ENCODE measurements around the gene MGAT4C.

MGAT4C gene

GRCh38 chr12:86229772-86230171, 26.4 kb downstream of the MGAT4C start:
- DNase-seq (ENCODE audit: low read depth), result no peak

DNA sequence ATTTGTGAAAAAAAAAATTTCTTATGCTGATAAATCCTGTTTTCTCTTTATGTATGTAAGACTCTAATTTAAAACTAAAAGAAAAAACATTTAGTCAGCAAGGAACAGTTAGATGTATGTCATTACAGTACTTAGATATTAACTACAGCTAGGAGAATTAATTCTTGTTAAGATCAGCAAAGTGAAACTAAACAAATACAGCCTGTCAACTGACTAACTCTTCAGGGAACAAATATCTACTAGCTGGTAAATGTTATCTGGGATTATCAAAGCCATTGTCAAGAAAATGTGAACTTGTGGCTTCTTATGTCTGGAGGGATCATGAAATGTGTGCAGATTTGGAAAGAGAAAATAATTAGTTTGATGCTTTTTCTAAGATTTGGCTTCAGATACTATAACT, 27.5 kb downstream of the MGAT4C start:
- DNase-seq (ENCODE audit: low read depth), result peak; percentile 11

- no peak for DNase-seq (ENCODE audit: low read depth)
Observed at GRCh38 chr12:86226481-86226880, 29.7 kb downstream of the MGAT4C start.

- DNase-seq (ENCODE audit: low read depth), result no peak
Observed at GRCh38 chr12:86216591-86216990, 39.6 kb downstream of the MGAT4C start.

- no peak for DNase-seq (ENCODE audit: low read depth)
Observed at GRCh38 chr12:86213012-86213411, 43.2 kb downstream of the MGAT4C start.

GRCh38 chr12:86198696-86199444, 57.3 kb downstream of the MGAT4C start:
- DNase-seq (ENCODE audit: low read depth), result no peak

- no peak for DNase-seq (ENCODE audit: low read depth)
Observed at GRCh38 chr12:86196465-86196864, 59.7 kb downstream of the MGAT4C start.

GRCh38 chr12:86194721-86195120, 61.5 kb downstream of the MGAT4C start:
- no peak for DNase-seq (ENCODE audit: low read depth)

DNA sequence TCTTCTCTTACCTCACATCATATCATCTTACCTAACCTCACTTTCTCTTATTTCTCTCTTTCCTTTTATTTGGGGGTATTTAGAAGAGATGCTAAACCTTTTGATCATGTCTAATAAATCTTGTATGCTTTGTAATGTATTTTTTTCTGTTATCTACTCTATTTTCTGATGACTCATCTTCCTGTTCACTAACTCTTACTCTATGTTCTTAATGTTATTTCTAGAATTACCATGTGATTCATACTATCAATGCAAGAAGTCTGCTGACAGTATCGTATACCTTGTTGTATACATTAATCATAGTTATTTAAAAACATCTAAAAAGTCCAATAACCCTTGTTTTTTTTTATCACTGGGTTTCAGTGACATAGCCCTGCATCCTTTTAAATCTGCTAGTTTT, 62.3 kb downstream of the MGAT4C start:
- peak; percentile 51 for DNase-seq (ENCODE audit: low read depth)

GRCh38 chr12:86188226-86188625, 68.0 kb downstream of the MGAT4C start:
- no peak for DNase-seq (ENCODE audit: low read depth)

- peak; percentile 0 for DNase-seq (ENCODE audit: low read depth)
Observed at GRCh38 chr12:86186449-86186848, 69.7 kb downstream of the MGAT4C start.

- DNase-seq (ENCODE audit: low read depth), result no peak
Observed at GRCh38 chr12:86179855-86180254, 76.3 kb downstream of the MGAT4C start.

- no peak for DNase-seq (ENCODE audit: low read depth)
Observed at GRCh38 chr12:86174188-86174587, 82.0 kb downstream of the MGAT4C start.

- no peak for DNase-seq (ENCODE audit: low read depth)
Observed at GRCh38 chr12:86172913-86173443, 83.2 kb downstream of the MGAT4C start.

DNA sequence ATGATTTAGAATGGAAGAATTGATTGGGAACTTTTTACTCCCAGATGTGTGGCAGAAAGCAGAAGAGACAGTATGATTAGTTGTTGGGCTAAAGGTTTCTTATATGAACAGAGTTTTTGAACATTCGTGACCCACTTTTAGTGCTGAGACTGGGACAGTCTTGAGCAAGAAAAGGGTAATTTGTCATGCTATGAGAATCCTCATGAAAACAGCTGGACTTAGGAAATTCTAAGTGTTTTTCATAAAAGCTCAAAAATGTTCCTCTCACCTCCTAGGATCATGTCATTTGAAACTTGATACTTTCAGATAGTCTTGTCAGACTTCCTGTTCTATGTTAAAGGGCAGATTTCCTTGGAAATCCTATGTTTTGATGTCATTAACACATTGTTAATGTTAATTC, 86.1 kb downstream of the MGAT4C start:
- peak; percentile 22 for DNase-seq (ENCODE audit: low read depth)

DNA sequence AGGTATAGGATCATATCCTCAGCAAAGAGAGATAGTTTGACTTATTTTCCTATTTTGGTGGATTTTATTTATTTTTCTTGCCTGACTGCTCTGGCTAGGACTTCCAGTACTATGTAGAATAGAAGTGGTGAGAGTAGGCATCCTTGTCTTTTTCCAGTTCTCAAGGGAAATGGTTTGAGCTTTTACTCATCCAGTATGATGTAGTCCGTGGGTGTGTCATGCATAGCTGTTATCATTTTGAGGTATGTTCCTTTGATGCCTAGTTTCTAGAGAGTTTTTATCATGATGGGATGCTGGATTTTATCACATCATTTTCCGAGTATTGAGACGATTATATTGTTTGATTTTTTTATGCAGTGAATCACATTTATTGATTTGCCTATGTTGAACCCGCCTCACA, 97.2 kb downstream of the MGAT4C start:
- DNase-seq (ENCODE audit: low read depth), result peak; percentile 31

DNA sequence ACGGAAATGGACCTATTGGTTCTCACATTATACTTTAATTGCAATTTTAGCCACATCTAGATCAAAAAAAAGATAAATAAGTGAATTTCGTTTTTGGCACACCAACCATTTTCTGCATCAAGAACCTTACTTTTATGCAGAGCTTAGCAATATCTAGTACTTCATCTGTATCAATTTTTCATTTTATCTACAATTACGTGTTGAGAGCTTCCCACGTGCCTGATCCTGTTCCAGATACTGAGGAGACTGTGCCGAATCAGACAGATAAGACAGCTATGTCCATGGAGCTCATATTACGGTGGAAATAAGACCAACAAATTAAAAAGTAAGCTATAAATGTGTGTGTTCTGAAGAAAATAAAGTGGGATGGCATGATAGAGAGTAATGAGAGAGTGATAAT, 101.6 kb downstream of the MGAT4C start:
- no peak for DNase-seq (ENCODE audit: low read depth)

DNA sequence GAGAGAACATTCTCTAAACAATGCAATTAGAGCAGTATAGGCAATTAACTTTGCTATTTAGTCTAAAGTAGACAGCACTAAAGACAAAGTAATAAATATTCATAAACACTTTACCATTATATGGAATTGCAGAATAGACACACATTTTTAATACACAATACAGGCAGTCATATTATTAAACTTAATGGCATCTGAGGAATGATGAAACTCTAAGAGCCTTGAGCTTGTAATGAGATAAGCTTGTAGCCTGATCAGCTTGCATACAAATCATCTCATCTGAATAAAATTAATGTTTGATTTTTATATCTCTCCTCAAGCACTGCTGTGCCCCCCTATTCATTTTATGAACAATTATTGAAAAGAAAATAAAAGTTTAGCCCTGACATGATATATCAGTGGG, 107.6 kb downstream of the MGAT4C start:
- DNase-seq (ENCODE audit: low read depth), result peak; percentile 46

DNA sequence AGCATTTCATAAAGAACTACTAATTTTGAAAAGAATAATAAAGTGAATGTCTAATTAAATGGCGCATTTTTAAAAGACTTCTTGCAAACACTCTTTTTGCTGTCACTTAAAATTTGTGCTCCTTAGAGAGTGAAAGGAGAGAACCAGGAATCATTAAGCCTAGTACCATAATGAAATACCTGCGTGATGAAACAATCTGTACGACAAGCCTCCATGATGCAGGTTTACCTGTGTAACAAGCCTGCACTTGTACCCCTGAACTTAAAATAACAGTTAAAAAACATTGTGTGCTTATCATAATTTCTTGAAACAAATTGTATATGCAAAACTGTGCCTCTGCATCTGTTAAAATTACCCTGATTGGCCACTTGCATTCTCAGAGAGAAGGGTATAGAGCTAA, 108.1 kb downstream of the MGAT4C start:
- DNase-seq (ENCODE audit: low read depth), result no peak

DNA sequence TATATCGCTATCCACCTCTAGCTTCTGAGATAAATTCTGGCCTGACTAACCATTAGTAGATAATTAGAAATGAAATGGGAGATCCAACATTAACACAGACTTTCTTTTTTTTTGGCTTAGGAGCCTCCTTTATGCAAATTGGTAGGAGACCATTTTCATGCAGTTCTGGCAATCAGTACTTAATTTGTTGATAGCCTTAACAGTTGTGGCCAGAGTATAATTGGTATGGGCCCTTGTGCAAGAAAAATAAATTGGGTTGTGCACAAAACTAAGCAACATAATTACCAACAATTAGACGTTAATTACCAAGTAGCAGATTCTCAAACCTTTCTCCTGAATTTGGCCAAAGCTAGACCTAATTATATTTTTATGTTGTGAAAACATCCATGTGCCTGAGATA, 111.0 kb downstream of the MGAT4C start:
- DNase-seq (ENCODE audit: low read depth), result no peak

DNA sequence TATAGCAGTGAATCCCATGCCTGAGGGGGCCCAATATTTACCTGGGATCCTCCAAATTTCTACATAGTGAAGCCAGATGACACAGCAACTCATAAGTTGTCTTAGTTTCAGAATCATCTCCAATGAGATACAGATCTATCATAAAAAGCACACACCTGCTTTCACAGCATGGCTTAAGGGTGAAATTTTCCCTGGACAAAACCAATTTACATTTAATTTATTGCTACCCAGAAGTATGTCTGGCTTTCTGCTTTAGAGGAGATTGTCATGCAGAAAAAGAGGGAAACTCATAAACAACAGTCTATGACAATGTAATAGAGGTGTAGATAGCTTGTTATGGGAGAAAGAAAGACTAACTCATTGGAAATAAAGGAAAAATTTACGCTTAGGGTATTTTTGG, 113.0 kb downstream of the MGAT4C start:
- no peak for DNase-seq (ENCODE audit: low read depth)

- no peak for DNase-seq (ENCODE audit: low read depth)
Observed at GRCh38 chr12:86139671-86140070, 116.5 kb downstream of the MGAT4C start.

DNA sequence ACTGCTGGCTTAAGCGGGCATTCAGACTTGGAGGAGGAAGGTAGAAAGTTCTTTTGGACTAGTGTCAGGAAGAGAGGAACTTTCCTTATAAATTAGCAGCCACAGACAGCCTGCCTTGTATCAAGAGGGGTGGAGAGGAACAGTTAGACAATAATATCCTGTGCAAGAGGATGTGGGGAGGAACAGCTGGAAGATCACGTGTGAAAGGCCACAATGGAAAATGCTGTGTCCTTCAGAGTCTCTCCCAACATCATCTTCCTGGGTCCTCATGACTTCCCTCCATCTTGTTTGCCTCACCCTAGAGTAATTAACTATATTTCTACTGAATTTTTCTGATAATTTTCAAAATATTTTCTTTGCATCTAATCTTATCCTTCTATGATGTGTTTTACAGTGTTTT, 117.4 kb downstream of the MGAT4C start:
- no peak for DNase-seq (ENCODE audit: low read depth)

- peak; percentile 42 for DNase-seq (ENCODE audit: low read depth)
Observed at GRCh38 chr12:86137936-86138335, 118.3 kb downstream of the MGAT4C start.

Measured in iris pigment epithelial cell (primary cell).